ENCODE data around the gene EHD4.

EHD4 gene

DNA sequence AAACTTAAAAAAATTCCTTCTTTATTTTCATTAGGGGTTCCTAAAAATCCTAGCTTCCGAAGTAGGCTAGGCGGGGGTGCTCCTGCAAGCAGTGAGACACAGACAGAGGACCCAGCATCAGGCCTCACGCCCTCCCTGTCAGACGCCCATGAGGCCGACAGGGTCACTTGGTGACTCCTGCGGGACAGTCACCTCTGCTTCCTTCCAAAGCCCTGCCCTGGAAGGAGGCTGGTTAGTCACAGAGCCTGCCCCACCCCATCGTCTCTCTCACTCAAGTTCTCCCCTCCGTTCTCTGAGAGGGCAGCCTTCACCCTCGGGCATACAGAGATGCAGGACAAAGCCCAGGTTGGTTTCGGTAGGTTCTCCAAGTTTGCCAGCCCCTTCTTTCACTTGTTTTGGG is 38.6 kb downstream of the EHD4 start:
- no peak for DNase-seq

DNA sequence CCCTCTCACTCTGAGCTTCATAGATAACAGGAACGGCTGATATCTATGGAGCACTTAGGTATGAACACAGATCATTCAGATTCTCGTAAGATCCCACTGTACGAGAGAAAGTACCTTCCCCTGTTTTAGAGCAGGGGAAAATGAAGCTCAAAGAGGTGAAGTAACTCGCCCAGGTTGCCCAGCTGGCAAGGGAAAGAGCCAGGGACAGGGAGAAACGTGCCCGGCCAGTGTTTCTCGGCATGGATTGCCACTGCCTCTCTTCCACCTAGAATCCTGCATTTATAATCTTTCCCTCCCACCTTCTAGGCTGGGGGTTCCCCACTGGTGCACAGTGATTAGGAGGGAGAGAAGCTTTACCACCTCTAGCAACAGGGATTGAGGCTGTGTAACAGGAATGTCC is 39.0 kb downstream of the EHD4 start:
- no peak for DNase-seq

DNA sequence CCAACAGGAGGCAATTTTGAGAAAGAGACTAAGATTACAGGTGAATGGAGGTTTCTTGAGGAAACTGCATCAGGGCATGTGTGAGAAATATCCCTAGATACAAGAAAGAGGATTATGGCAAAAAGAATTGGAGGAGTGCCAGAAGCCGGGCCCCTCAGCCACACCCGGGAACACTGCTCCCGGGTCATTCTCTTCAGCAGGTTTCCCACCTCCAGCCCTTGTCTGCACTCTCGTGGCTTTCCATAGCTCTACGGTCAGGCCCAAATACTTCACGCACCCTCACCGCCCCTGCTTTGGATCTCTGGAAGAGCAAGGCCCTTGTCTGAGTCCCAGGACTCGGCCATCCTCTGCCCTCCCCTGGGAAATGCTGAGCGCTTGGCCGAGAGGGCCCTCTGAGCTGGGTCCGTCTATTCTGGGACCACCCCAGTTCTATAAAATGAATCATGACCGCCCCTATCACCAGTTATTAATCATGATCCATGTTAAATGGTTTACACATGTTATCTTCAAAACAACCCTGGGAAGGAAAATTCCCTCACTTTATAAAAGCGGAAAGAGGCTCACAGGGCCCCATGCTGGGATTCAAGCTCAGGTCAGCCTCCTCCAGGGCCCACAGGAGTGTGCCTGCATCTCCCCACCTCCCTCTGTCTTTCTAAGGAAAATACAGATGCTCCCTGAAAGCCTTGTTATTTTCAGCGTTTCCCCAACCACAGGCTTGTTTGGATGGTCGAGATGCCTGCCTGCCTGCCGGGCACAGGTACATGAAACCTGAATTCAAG is 39.7 kb downstream of the EHD4 start:
- DNase-seq: no peak

DNA sequence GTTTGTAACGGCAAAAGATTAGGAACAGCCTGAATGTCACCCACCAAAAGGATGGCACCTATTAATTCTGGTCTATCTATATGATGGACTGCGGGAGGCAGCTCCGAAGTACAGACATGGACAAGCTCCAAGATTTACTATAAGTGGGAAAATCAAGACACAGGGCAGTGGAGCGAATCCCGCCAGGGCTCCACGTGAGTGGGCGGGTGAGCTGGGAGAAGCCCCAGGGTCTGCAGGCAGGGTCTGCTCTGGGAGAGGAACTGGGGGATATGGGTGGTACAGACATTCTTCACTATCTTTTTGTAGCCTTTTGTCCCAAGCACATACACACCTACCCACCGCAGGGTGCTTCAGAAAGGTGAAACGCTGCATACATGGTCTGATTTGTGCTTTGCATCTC is 40.3 kb downstream of the EHD4 start:
- no peak for DNase-seq

DNA sequence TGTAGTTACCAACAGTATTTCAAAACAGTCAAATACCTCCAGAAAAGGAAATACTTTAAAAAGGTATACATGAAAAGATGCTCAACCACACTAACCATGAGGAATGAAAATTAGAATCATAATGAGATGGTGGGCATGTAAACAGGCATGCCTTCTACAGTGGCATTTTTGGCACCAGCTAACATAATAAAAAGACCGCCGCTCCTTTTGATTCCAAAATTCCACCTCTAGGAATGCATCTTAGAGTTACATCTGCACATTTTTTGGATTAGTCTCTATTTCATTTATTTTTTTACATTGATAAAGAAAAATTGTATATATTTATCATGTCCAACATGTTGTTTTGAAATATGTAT is 41.5 kb downstream of the EHD4 start:
- DNase-seq: no peak

DNA sequence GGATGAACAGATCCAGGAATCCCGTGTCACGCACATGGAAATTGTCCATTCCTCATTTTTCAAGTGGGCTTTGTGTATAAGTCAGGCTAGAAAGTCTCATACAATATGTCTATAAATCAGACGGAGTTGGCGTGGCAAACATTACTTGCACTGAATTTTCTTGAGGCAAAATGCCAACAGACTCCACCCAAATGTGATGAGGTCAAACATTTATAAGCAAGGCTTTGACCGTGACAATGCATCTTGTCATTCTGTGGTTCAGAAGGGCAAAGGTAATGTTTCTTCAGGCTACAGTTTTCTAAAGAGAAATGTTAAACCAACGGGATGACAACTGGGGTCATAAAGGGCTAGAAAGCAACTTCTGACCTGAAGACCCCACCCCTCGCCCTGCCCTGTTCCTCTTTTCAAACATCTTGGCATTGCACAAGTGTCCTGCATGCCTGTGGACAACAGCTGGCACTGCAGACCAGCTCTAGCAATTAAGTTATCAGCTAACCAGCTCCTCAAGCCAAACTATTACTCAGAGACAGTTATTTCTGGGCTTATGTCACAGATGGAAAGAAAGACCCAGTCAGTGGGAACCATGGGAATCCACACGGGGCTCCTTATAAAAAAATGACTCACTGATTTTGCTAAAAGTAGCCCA is 42.0 kb downstream of the EHD4 start:
- DNase-seq: no peak

DNA sequence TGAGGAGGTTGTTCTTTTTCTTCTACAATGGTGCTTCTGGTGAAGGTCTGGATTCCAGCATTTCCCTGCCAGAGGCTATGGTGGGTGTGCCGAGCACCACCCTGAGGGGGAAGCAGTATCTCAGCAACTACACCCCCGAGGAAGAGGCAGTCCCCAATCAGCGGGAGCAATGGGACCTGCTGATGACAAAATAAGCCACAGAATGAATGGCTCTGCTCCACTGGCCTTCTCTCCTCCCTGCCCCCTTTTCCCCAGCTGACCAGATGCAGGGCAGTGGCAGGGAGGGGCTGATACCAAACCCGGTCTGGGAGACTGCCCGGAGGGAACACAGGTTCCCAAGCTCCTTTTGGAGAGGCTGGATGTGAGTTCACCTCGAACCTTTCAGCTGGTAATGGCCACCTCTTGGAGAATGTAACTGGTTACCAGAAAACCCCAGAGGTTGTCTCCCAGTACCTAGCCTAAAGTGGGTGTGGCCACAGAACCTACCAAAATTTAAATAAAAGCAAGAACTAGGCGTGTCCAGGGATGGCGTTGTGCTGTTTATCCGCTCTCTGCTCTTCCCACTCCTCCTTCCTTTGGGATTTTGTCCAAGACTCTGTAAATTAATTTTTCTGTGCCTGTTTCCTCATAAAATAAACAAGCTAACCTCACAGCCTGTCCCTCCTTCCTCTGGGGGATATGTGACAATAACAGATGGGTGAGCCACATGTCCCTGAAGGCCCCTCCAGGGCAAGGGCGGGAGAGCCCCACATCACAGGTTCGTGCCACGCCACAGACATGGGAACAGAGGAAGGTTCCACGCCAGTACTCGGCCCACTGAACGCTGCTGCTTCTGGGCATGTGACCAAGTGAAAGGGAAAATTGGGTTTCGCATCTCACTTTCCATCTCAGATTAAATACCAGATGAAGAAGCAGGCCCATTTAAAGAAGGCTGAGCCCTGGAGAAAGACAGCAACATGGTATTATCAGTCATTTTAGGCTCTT is 43.4 kb downstream of the EHD4 start:
- no peak for DNase-seq

DNA sequence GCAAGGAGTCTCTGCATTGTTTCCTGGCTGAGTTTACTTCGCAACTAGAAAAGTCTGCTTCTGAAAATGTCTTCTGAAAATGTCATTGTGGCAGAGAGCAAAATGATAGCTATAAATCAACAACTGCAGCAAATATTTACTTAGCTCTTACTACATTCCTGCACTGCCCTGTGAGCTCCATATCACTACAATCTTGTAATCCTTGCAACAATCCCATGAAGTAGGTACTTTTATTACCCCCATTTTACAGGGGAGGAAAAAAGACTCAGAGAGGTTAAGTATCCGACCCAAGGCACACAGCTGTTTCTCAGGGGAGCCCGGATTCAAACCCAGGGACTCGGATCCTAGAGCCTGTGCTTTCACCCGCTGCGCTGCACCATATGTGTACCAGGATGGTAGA is 44.3 kb downstream of the EHD4 start:
- no peak for DNase-seq

DNA sequence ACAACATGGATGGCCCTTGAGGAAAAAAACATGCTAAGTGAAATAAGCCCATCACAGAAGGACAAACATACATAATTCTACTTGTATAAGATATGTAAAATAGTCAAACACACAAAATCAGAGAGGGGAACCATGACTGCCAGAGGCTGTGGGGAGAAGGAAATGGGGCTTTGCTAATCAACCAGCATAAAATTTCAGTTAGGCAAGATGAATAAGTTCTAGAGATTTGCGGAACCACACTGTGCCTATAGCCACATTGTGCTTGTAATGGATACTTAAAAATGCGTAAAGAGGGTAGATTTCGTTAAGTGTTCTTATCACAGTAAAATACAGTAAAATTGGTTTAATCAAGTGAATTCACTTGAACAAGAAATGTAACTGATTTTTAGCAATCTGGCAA is 44.8 kb downstream of the EHD4 start:
- DNase-seq: no peak

DNA sequence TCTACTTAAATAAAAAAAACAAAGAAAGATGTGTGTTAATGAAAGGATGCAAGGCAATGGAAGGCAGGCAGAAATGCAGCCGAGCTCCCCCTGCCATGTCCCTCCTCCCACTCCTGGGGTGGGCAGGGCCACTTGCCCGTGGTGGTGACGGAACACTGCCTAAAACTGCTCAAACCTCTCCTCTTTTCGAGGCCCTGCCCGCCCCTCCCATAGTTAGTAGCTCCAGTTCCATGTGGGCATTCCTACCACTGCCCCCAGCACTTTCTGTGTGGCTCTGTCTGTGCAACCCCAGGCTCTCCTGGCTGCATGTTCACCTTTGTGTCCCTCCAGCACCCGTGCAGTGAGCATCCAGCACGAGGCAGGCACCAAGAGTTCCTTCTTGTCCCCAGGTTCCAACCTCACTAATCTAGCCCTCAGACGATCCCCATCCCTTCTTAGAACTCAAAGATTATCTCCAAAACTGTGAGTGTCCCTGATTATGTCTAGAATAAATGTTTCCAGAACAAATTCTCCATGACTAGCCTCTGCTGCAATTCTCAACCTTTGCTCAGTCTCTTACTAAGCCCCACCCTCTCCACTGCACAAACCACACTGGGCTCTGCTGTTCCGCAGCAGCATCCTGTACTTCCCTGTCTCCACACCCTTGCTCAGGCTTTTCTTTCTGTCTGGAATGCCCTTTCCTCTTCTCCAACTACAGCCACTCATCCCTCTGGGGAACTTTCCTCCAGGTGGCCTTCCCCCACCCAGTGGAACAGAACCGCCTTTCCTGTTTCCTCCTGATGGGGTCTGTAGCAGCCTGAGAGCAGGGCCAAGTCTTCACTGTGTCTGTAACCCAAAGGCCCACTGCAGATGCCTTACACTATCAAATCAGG is 45.9 kb downstream of the EHD4 start:
- no peak for DNase-seq

DNA sequence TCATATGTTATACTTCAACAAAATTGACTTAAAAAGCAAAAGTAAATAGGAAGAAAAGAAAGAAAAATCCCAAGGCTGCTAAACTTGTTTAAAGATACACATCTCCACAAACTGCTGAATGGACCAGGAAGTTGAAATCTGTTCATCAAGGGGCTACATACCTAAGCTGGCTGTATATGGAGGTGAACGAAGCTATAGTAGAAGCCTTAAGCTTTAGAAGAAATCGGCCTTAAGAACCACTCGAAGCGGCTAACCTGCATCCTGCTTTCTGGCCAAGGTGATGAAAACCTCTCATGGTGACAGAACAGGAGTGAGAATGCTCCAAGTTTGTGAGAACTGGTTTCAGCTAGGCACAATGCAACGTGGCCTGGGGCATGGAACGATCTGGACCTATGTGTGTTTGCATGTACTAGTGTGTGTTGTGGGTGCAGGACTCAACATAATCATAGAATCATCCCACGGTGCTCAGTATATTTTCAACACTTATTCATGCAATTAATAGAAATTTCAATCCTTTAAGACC is 47.2 kb downstream of the EHD4 start:
- DNase-seq: no peak

DNA sequence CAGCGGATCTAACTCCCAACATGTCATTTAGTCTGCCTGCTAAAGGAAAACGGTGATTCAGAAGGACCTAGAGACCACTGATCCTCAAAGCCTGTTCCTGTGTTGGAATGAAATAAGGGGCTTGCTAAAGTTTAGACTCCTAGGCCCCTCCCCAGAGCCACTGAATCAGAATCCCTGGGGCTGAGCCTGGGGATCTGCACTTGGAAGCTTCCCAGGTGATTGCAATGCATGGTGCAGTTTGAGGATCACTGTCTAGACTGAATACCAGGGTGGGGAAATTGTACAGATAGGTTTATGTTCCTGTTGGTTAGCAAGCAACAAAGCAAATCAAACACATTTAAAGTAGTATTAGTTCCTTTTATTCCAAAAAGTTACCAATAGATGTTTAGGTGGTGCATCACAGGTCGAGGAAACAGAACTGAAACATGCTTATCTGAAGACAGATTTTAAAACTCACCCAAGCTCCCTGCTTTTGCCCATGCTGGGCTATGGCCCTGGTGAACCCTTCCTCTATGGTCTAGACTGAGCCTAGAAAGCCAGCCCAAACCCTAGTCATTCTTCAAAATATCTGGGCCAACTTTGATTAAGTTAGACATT is 48.9 kb downstream of the EHD4 start:
- no peak for DNase-seq

DNA sequence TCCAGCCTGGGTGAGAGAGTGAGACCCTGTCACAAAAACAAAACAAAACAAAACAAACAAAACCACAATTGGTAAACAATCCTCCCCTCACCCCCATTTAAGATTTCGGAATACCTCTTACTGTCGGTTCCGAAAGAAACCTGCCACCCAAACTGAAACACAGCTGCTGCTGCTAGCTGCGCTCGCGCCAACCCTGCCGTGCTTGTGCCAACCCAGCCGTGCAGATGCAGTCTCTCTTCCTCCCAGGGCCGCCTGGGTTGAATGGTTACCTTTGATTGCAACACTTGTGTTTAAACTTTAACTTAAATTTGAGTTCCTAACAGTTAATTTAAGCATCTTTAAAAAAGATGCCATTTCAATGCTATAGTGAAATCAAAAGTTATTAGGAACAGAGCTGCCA is 50.0 kb downstream of the EHD4 start:
- DNase-seq: no peak

DNA sequence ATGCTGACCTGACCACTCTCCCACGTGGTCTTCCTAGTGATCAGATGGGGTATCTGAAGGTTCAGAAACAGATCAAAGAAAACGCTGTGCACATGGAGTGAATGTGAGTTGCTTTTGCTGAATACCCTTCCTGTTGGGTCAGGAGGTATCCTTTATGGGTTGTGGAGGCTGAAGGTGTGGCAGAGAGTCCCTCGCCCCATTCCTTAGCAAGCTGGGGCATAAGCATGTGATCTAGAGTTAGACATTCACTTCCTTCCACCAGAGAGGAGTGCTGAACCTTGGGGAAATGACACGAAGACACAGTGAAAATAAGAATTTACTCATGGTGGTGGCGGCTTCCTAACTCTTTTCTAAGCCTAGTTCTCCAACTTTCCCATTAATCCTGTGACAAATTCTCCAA is 50.7 kb downstream of the EHD4 start:
- DNase-seq: no peak

DNA sequence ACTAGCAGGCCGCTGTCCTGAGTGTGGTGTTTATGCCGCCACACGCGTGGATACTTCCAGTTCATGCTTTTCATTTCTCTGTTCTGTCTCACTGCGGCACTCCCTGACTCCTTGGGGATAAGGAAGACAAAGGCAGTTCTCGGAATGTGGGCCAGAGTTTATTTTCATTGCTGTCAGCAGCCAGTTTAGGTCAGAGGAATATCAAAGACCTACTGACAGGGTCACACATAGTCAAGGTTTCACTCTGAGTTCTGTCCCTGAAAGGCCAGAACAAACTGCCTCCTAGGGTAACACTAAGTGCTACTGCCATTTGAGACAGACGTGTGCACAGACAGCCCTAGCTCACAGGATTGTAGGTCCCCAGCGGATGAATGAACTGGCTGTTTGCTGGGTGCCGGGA is 51.2 kb downstream of the EHD4 start:
- no peak for DNase-seq

DNA sequence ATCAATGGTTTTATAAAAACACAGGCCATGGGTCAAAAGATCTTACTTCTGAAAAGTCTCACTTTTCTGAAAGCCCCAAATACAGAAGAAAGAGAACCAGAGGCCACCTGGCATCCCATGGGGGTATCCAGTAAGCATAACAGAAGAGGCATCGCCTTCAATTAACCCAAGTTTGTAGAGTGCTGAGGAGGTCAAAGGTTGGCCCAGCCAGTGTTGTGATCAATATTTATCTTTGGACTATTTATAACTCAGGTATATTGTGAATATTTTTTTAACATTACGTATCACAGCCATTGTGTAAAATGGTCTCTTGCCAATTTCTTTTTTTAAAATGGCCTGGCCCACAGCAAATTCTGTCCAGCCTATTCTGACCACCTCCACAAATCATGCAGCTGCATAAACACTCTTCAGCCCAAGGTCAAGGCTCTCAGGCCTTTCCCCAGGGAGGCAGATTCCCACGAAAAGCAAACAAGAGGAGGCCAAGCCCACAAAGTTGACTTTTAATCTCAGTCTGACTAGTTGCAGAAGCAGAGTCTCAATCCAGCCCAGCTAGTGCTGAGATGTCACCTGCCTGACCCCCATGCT is 52.3 kb downstream of the EHD4 start:
- DNase-seq: no peak

DNA sequence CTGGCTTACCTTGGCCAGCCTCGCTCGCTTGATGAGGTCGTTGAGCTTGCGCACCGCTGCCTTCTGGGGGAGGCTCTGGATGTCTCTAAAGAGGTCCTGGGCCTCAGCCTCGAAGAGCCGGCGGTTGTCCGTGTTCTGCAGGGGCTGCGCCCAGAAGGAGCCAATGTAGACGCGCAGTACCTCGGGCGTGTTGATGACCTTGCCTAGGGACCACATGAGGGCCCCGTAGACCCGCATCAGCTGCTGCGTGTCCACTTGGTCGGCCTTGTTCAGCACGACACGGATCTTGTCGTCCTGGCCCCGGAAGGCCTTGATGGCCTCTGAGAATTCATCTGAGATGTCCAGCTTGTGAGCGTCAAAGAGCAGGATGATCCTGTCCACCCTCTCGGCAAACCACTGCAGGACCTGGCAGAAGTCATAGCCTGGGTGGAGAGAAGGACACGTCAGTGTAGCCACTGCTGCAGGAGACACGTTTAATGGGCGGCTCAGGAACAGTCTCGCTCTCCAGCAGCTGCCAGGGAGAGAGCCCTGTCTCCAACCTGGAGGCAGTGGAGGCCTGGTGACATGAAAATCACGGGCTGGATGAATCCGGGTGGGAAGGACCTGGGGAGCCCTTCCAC is 53.0 kb downstream of the EHD4 start:
- DNase-seq: no peak

DNA sequence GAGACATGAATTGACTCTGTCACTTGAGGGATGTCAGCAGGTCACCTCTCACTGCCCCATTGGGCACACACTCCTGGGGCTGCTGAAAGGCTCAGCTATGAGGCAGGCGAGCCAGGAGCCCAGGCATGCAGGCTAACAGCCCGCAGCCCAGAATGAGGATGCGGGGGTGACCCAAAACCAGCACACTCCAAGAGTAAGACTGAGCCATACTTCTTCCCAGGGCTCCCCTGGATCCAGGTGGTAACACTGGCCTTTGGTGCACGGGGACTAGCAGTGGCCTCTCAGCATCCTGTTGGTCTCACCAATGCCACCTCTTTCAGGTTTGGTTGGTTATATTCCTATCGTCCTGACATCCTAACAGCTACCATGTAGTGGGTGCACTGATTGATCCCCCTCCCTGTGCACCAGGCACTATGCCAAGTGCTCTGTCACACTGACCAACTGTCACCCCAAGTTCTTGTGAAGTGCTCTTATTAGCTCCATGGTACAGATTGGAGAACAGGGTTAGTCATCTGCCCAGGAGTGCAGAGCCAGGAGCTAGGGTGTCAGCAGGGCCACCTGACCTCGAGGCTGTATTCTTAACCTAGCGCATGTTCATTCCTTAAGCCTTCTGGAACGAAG is 53.7 kb downstream of the EHD4 start:
- DNase-seq: no peak

DNA sequence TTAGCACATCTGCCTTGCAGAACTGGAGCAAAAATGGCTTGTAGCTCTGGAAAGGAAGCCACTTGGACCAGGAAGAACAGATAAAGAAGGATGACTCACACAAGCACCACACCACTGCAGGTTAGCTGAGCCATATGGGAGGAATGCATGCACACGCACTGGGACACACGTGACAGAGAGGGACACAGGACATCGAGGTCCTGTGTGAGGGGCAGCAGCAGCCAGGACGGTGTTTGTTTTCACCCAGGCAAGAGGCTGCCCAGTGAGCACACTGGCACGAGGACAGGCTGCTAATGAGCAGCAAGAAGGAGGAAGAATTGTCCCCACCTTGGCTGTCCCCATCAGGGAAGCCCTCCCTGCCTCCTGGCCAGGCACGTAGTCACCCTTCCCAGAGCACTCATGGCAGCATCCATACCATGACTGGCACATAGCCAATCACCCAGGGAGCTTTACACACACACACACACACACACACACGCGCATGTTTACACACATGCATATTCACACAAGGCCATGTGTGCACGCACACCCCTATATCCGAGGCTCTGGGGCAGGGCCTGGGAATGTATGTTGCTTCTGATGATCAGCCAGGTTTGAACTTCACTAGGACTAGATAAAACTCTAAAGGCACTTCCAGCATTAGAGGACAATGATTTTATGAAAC is 54.5 kb downstream of the EHD4 start:
- DNase-seq: no peak
